HG02981 (cell line): Measurements from ENCODE around the gene APOM.

Experiments
- ATAC-seq: cut with Tn5 transposase; IDR thresholded peaks from one replicate; pipeline ENCODE4 v1.9.1; 2021; ENCODE audit warnings: mild to moderate bottlenecking, moderate library complexity; ENCODE audit not compliant: unreplicated experiment

APOM gene

DNA sequence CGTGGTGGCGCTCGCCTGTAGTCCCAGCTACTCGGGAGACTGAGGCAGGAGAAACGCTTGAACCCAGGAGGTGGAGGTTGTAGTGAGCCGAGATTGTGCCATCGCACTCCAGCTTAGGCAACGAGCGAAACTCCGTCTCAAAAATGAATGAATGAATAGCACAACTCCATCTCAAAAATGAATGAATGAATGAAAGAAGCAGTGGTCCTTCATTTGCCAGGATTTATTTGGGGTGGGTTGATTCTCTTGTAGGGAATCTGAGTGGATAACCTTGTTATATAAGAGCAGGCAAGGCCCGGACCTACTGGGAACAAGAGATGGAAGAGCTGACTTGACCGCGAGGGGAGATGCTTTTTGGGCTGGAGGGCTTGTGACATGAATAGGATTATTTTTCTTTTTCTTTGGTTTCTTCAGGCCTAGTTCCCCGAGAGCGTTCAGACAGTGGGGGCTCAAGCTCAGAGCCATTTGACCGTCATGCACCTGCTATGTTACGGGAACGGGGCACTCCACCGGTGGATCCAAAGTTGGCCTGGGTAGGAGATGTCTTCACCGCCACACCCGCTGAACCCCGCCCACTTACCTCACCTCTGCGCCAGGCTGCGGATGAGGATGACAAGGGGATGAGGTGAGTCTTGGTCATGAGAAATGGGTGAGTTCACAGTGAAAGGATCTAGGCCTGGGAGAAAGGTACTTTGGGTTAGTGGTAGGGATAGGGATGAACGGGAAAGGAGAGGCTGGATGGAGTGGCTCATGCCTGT, 25.3 kb upstream of the APOM start:
- ATAC-seq: no peak

DNA sequence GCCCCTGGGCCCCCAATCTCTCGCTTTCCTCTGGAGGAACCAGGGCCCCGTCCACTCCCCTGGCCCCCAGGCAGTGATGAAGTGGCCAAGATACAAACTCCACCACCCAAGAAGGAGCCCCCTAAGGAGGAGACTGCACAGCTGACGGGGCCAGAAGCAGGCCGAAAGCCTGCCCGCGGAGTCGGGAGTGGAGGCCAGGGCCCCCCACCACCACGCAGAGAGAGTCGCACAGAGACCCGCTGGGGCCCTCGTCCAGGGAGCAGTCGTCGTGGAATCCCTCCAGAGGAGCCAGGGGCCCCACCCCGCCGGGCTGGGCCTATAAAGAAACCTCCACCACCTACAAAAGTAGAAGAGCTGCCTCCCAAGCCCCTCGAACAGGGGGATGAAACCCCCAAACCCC, 24.5 kb upstream of the APOM start:
- ATAC-seq: no peak

DNA sequence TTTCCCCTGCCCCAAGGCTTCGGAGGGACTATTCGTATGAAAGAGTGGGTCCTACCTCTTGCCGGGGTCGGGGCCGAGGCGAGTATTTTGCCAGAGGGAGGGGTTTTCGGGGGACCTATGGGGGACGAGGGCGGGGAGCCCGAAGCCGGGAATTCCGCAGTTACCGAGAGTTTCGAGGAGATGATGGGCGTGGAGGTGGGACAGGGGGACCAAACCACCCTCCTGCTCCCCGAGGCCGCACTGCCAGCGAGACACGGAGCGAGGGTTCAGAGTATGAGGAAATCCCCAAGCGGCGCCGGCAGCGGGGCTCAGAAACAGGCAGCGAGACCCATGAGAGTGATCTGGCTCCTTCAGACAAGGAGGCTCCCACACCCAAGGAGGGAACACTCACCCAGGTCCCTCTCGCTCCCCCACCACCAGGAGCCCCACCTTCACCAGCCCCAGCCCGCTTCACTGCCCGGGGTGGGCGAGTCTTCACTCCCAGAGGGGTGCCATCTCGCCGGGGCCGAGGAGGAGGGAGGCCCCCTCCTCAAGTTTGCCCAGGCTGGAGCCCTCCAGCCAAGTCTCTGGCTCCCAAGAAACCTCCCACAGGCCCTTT, 23.9 kb upstream of the APOM start:
- ATAC-seq: no peak

DNA sequence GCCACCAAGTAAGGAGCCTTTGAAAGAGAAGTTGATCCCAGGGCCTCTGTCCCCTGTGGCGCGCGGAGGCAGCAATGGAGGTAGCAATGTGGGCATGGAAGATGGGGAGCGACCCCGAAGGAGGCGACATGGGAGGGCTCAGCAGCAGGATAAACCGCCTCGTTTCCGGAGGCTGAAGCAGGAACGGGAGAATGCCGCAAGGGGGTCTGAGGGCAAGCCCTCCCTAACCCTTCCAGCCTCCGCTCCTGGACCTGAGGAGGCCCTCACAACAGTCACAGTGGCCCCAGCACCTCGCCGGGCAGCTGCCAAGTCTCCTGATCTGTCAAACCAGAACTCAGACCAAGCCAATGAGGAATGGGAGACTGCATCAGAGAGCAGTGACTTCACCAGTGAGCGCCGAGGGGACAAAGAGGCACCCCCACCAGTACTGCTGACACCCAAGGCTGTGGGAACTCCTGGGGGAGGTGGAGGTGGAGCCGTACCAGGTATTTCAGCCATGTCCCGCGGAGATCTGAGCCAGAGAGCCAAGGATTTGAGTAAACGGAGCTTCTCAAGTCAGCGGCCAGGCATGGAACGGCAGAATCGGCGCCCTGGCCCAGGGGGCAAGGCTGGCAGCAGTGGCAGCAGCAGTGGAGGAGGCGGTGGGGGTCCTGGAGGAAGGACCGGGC, 23.3 kb upstream of the APOM start:
- ATAC-seq: no peak

DNA sequence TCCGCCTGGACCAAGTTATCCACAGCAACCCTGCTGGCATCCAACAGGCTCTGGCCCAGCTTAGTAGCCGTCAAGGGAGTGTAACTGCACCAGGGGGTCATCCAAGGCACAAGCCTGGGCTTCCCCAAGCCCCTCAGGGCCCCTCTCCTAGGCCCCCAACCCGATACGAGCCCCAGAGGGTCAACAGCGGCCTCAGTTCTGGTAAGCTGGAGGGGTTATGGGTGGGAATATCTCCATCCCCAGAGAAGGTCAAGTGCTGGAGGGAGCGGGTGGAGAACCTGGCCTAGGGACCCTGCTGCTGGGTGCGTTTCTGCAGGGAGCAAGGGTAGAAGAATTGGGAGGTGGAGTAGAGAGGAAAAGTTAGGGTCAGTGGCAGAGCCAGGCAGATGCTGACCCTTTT, 22.2 kb upstream of the APOM start:
- ATAC-seq: no peak

DNA sequence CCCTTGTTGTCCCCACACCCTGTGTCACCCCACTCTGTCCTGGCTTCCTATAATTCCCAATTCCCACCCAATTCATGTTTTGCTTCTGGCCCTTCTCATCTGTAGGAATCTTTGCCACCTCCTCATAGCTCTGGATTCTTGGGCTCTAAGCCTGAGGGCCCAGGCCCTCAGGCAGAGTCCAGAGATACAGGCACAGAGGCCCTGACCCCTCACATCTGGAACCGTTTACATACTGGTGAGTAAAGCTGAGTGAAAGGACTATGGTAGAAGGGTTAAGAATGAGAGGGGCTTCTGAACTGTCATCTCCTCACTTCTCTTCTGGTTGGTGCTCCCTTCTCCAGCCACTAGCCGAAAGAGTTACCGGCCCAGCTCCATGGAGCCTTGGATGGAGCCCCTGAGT, 21.6 kb upstream of the APOM start:
- no peak for ATAC-seq

DNA sequence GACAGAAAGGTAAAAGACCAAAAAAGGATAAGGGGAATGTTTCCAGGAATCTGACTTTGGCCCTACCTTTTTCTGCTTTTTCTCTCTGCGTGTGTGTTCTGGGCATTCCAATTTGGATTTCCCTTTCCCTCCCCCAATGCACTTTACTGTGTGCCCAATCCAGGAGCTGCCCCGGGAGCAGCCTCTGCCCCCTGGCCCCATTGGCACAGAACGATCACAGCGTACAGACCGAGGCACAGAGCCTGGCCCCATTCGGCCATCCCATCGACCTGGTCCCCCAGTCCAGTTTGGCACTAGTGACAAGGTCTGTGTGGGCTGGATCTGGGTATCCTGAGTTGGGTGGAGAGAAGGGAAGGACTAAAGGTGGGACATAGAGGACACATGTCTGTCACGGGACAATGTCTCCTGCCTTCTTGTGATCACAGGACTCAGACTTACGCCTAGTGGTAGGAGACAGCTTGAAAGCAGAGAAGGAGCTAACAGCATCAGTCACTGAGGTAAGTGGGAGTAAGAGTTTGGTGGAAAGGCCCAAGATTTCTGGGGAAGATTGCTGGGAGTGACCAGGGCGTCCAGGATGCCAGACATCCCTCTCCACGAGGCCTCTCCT, 20.6 kb upstream of the APOM start:
- no peak for ATAC-seq

DNA sequence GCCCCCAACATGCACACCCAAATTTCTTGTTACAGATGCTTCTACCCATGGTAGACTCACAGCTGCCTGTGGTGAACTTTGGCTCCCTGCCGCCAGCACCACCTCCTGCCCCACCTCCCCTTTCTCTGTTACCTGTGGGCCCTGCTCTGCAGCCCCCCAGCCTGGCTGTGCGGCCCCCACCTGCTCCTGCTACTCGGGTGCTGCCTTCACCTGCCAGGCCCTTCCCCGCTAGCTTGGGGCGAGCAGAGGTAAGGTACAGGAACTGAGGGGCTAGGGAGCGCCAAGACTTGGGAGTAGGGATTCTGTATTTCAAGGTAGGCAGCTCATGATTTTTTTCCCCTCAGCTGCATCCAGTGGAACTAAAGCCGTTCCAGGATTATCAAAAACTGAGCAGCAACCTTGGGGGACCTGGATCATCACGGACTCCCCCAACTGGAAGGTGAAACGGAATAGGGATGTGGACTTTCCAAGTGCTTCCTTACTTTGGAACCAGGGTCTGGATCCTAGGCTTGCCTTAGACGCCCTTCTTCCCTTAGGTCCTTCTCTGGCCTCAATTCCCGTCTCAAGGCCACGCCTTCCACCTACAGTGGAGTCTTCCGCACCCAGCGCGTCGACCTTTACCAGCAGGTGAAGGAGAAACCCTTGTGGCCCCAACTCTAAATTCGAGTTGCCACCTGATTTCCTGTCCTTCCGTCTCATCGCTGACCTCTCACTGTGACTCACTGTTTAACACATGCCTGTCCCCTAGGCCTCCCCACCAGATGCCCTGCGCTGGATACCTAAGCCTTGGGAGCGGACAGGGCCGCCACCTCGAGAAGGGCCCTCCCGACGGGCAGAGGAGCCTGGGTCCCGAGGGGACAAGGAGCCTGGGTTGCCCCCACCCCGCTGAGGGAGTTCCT, 18.7 kb upstream of the APOM start:
- ATAC-seq: no peak

DNA sequence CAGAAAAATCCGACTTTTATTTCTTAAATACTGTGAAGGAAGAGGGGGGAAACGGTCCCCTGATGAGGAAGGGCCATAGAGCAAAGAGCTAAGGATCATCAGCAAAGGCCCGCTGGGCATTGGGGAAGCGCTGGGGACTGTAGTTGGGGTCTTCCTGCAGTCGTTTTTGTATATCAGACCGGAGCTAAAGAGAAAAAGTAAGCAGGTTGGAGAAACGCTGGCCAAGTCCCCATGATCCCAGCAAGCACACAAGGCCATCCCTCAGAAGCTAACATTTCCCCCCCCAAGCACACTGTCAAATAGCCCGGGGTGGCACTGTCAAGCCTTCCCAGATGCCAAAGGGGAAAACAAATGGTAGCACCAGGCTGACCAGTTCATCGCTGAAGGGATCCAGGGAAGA, 16.7 kb upstream of the APOM start:
- ATAC-seq: no peak

DNA sequence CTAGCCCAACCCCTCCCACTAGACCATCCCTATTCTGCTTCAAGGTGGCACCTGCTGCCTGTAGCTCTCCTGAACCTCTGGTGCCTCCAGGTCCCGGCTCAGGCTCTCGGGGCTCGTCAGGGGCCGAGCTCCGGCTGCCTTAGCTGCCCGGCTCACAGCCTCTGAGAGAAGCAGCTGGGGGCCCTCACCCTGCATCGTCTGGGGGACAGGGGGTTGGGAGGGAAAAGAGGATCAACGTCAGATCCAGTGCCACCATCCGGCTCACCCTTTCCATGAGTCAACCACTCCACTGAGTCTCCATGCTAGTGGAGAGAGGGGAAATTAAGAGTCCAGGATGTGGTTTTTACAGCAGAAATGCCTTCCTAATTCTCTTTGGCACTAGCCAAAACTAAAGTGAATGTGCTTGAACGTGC, 16.2 kb upstream of the APOM start:
- ATAC-seq: no peak

DNA sequence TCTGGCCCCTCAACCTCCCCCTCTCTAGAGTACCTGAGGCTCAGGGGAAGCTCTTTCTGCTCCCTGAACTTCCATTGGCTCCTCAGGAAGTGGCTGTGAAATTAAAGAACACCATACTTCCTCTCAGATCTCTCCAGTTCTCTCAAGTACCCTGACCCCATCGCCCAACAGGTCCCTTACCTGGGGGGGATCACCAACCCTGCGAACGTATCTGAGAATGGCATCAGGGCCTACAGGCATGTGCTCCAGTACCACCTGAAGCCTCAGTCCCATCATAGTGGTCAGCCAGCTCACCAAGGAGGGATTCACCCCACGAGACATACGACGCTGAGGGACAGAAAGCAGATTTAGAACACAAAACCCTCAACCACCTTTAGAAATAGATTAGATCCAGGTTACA, 15.1 kb upstream of the APOM start:
- ATAC-seq: no peak

DNA sequence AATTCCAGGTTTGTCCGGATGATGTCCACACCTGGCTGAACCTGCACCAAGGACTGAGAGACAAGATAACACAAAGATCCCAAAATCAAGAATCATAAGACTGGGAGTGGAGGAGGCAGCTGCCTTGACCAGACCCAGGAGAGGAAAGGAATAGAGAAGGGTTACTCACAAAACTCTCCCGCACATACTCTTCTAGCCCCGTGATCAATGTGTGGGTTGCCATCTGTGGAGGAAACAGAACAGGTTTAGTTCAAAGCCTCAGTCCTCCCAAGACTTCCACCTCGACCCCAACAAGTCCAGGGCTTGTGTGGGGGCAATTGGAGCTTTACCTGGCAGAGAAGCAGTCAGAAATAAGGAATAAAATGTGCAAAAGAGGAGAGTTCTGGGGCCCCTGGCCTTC, 14.3 kb upstream of the APOM start:
- no peak for ATAC-seq

DNA sequence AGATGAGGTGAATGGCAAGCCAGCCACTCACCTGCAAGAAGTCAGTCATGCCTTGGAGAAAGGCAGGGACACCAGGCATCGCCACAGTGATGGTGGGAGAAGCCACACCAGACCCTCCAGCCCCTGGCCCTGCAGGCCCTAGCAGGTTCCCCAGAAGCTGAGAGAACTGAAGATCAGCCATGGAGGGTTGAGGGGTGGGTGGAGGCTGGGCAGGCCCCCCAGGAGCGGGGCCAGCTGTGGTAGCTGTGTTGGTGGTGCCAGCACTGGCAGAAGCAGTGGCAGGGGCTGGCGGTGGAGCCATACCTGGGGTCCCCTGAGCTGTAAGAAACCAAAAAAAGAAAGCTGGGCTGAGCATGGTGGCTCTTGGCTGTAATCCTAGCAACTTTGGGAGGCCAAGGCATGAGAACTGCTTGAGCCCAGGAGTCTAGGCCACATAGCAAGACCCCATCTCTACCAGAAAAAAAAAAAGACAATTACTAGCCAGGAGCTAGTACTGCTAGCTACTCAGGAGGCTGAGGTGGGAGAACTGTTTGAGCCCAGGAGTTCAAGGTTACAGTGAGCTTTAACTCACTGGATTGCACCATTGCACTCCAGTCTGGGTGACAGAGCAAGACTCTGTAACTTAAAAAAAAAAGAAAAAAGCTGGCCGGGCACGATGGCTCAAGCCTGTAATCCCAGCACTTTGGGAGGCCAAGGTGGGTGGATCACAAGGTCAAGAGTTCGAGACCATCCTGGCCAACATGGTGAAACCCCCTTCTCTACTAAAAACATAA, 12.7 kb upstream of the APOM start:
- ATAC-seq: no peak

DNA sequence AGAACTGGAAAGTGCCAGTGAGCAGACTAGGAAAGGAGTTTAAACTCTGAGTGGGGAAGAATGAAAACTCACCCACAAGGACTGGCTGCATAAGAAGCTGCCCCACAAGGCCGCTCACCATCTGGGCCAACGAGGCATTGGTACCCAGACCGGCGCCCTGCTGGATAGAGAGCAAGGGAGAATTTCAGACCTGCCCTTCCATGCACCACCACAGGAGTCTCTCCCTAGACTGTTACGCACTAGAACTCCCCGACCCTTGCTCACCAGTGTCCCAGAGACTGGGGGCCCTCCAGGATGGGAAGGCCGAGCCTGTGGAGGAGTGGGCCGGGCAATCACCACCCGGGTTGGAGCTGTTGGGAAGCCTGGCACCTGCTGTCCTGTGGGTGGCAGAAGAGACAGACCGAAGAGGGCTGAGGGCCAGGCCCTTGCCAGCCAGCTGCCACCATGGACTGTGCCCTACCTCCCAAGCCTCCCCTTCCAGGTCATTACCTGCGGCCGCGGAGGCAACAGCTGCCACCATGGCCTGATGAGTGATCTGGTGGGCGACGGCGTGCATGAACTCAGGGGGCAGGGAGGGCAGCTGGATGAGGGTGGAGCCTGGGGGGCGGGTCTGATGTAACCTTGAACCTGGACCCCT, 11.8 kb upstream of the APOM start:
- ATAC-seq: no peak

DNA sequence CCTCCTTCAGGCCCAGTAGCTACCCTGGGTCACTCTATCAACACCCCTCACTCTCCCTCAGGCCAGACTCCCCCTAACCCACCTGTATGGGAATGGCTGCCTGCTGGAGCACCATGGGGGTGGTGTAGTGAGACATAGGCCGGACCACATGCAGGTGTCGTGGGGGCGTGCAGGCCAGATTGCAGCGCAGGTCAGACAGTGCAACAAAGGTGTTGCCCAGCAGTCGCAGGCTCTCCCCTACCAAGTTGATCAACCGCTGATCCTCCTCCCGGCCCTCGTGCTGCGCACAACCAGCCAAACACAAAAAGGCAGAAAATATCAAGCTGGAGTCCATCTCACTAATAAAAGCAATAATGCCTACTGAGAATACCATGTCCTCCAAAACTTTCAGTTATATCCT, 10.4 kb upstream of the APOM start:
- no peak for ATAC-seq

DNA sequence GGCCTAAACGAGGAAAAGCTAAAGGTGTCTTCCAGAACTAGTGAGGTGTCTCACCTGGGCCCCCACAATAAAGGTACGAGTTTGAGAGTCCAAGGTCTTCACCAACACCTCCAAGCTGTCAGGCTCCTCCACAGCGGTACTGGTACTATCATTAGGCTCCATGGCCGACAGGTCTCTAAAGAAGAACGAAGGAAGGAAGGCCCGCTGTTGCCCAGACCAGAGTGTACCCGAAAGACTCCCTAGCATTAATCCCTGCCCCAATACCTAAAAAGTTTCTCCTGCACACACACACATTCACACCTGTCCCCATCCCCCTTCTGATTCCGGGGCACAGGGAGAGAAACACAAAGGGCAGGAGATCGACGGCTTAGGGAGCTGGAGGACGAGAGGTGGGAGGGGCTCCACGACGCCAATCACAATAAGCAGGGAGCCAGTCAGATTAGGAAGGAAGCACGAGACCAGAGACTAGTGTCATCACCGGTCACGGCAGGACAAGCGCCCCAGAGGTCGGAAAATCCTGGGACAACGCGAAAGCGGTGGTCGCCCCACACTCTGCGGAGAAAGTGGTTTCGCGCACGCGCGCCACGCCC, 4.0 kb upstream of the APOM start:
- ATAC-seq: peak; percentile 17

DNA sequence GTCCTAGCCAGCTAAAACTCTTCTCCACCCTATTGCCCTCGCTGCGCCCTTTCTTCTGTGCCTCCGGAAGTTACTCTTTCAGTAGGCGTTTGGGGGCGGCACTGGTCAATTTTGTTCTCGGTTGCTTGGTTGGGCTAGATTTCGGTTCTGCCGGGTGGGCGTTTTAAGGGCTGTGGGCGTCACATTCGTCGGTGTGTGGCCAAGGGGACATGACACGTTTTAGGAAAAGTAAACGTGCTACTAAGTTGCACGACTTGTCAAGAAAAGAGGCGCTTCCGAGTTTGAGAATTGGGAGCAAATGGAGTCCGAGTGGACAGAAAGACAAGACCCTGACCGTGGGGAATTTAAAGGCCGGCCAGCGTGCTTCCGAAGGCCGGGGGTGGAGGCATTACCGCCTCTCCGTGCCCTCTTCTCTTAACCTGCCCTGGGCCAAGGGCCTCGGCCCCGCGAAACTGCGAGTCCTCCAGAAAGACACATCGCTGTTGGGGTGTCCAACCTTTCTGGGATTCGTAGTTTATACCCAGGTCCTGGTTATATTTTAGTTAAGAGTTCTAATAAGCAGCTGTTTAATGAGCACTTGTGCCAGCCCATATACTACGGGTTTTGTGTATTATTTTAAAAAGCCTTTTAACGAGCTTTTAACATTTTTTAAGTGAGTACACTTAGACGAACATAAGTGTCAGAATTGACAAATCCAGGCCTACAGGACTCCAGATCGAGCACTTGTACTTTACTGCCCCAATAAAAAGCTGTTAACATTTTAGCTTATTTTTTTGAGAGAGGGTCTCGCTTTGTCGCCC, 2.6 kb upstream of the APOM start:
- peak; percentile 51 for ATAC-seq

DNA sequence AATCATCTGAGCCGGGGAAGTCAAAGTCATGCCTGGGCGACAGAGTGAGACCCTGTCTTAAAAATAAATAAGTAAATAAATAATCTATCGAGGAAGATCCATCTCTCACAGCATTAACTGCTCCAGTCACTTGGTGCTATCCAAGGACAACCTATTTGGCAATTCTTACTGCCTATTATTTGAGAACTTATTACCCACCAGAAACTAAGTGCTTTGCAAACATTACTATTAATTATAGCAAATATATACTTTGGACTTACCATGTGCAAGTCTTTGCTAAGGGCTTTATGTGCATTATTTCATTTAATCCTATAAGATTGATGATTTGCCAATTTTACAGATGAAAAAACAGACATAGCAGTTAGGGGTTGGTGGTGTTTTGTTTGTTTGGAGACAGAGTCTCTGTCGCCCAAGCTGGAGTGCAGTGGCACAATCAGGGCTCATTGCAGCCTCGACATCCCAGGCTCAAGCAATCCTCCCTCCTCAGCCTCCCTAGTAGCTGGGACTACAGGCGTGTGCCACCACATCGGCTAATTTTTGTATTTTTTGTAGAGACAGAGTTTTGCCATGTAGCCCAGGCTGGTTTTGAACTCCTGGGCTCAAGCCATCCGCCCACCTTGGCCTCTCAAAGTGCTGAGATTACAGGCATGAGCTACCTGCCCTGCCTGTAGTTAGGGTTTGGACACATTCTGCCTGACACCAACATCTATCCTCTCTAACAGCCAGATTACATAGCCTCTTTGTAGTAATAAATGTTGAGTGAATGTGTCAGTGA, 933 bp upstream of the APOM start:
- no peak for ATAC-seq
